Chondrocyte (in vitro differentiated cells): ENCODE results near the gene AMPH. TPM values are rescaled to one million over a fixed set of nuclear protein-coding genes. Genes with fewer than 3 reads are reported as not detected.

ENCODE experiments used
- DNase-seq: peaks from one replicate; pipeline ENCODE4 v3.0.0; 2021; ENCODE audit warnings: mixed read lengths, low spot score
- H3K27ac Mint-ChIP-seq: one replicate; pipeline ENCODE4 v1.8.0; 2021; ENCODE audit warnings: mild to moderate bottlenecking, moderate library complexity, mixed read lengths; ENCODE audit not compliant: unreplicated experiment
- H3K27me3 Mint-ChIP-seq: 2 replicates; pipeline ENCODE4 v1.8.0; 2021; ENCODE audit warnings: low read depth, mixed read lengths
- H3K36me3 Mint-ChIP-seq: 2 replicates; pipeline ENCODE4 v1.8.0; 2021; ENCODE audit warnings: low read depth, mixed read lengths
- H3K4me1 Mint-ChIP-seq: 2 replicates; pipeline ENCODE4 v1.8.0; 2021; ENCODE audit warnings: low read depth, mild to moderate bottlenecking, mixed read lengths
- H3K4me3 Mint-ChIP-seq: one replicate; pipeline ENCODE4 v1.8.0; 2021; ENCODE audit warnings: mild to moderate bottlenecking, moderate library complexity, mixed read lengths; ENCODE audit not compliant: unreplicated experiment
- H3K9me3 Mint-ChIP-seq: 2 replicates; pipeline ENCODE4 v1.8.0; 2021; ENCODE audit warnings: low read depth, mixed read lengths
- CTCF ChIP-seq: fragments of 200-600 bp; sonication (generic); IDR thresholded peaks from 2 replicates; pipeline ENCODE4 v1.5.0; 2021; ENCODE audit warnings: antibody characterized with exemption, mild to moderate bottlenecking, moderate library complexity
- long read RNA-seq: library from polyadenylated mRNA; stranded (forward); transcript quantifications from one replicate; pipeline ENCODE4 v2.0.0, GENCODE V29; 2021
- total RNA-seq: library from RNA; stranded (reverse); gene quantifications from 3 replicates; pipeline ENCODE4 v1.2.1, GENCODE V29; 2021

Gene AMPH
- total RNA-seq: 2.3 to 21.8 TPM (median 2.9 TPM) in 3 replicates
- long read RNA-seq, partial matches to known transcripts: 0 of 1 reads
- long read RNA-seq, other reads (novel, unspliced or antisense): 1 of 1 reads

GRCh38 chr7:38630720-38631673, at the start of gene AMPH:
Gene AMPH (minus strand): TSS chr7:38631373. CDS start chr7:38631351, 22 bp downstream.
- no peak within 1 kb of the TSS for H3K27ac Mint-ChIP-seq
- peak within 1 kb of the TSS; percentile 76 for H3K4me3 Mint-ChIP-seq
- TF ChIP-seq CTCF: no peak
- H3K27me3 Mint-ChIP-seq: peaks cover 1% of the 10 kb centered on the region
- peak; percentile 94 for DNase-seq
- peaks cover 23% of the 10 kb centered on the region for H3K4me1 Mint-ChIP-seq
- no peaks in the 10 kb centered on the region for H3K36me3 Mint-ChIP-seq
- H3K9me3 Mint-ChIP-seq: peaks cover 3% of the 10 kb centered on the region

GRCh38 chr7:38679419-38679818, 48.2 kb upstream of the AMPH start:
- no peak for TF ChIP-seq CTCF
- no peaks in the 10 kb centered on the region for H3K36me3 Mint-ChIP-seq
- peaks cover 17% of the 10 kb centered on the region for H3K27me3 Mint-ChIP-seq
- no peaks in the 10 kb centered on the region for H3K4me1 Mint-ChIP-seq
- H3K4me3 Mint-ChIP-seq: no peak overlapping the region
- DNase-seq: no peak
- peaks cover under 1% of the 10 kb centered on the region for H3K9me3 Mint-ChIP-seq
- H3K27ac Mint-ChIP-seq: no peak overlapping the region

GRCh38 chr7:38678698-38679054, 47.5 kb upstream of the AMPH start:
- no peak for DNase-seq
- Mint-ChIP-seq H3K36me3 (no peaks in the 10 kb centered on the region), H3K27me3 (peaks cover 17% of the 10 kb centered on the region), H3K27ac (no peak overlapping the region), H3K9me3 (no peaks in the 10 kb centered on the region), H3K4me3 (no peak overlapping the region), H3K4me1 (no peaks in the 10 kb centered on the region)
- no peak for TF ChIP-seq CTCF

GRCh38 chr7:38677981-38678697, 47.0 kb upstream of the AMPH start:
- no peak for TF ChIP-seq CTCF
- no peaks in the 10 kb centered on the region for H3K36me3 Mint-ChIP-seq
- H3K4me3 Mint-ChIP-seq: no peak overlapping the region
- DNase-seq: no peak
- H3K9me3 Mint-ChIP-seq: no peaks in the 10 kb centered on the region
- no peak overlapping the region for H3K27ac Mint-ChIP-seq
- H3K4me1 Mint-ChIP-seq: no peaks in the 10 kb centered on the region
- H3K27me3 Mint-ChIP-seq: peaks cover 17% of the 10 kb centered on the region

- H3K4me1 Mint-ChIP-seq: no peaks in the 10 kb centered on the region
Observed at GRCh38 chr7:38675494-38676106, 44.4 kb upstream of the AMPH start.

More at GRCh38 chr7:38675494-38676106, 44.4 kb upstream of the AMPH start:
- no peak for TF ChIP-seq CTCF
- Mint-ChIP-seq H3K27me3 (peaks cover 14% of the 10 kb centered on the region), H3K9me3 (no peaks in the 10 kb centered on the region), H3K4me3 (no peak overlapping the region), H3K36me3 (no peaks in the 10 kb centered on the region), H3K27ac (no peak overlapping the region)
- DNase-seq: no peak
